Activated B cell treated with CpG ODN at 0.5 μM for 24 hours (primary cell): ENCODE measurements around the gene OR2J1. TPM values are rescaled to one million over a fixed set of nuclear protein-coding genes. Genes with fewer than 3 reads are reported as not detected.
"Not testable (repeated sequence)": the region's sequence is repeated elsewhere in the genome, so short reads cannot be mapped to it uniquely, and the experiment has no call there.

ENCODE experiments used
- ATAC-seq: fragments of 200-7000 bp; cut with Tn5 transposase; one replicate; pipeline ENCODE4 v1.10.0; 2021; ENCODE audit warnings: low read depth, mild to moderate bottlenecking, moderate library complexity
- CTCF ChIA-PET: fragments of 350-600 bp; sonication (Branson Sonifier 250); formaldehyde crosslinking; loops from one replicate; lab custom pipeline; 2021; ENCODE audit warnings: antibody characterized with exemption; lab: Charles Lee
- POLR2A ChIA-PET: fragments of 350-600 bp; sonication (Branson Sonifier 250); formaldehyde crosslinking; loops from one replicate; lab custom pipeline; 2021; ENCODE audit warnings: antibody characterized with exemption; lab: Charles Lee
- DNase-seq: peaks from one replicate; pipeline ENCODE4 v3.0.0; 2022
- H3K27ac Mint-ChIP-seq: one replicate; pipeline ENCODE4 v1.8.0; 2020; ENCODE audit warnings: mixed read lengths
- H3K27me3 Mint-ChIP-seq: one replicate; pipeline ENCODE4 v1.8.0; 2021; ENCODE audit warnings: mixed read lengths
- H3K36me3 Mint-ChIP-seq: one replicate; pipeline ENCODE4 v1.8.0; 2021; ENCODE audit warnings: low read depth, mixed read lengths
- H3K4me1 Mint-ChIP-seq: one replicate; pipeline ENCODE4 v1.8.0; 2021; ENCODE audit warnings: mixed read lengths
- H3K4me3 Mint-ChIP-seq: one replicate; pipeline ENCODE4 v1.8.0; 2020; ENCODE audit warnings: mild to moderate bottlenecking, mixed read lengths
- H3K9me3 Mint-ChIP-seq: one replicate; pipeline ENCODE4 v1.8.0; 2020; ENCODE audit warnings: mixed read lengths
- intact Hi-C: fragments of 100-400 bp; cut with micrococcal nuclease; formaldehyde crosslinking; loops from one replicate; pipeline ENCODE4 v1.15.1; 2024
- total RNA-seq: library from RNA; stranded (reverse); gene quantifications from 2 replicates; pipeline ENCODE4 v1.2.3, GENCODE V29; 2022
- TF ChIP-seq, protein P1 (sequence below): fragments of 200-600 bp; IDR thresholded peaks from one replicate; pipeline ENCODE4 v1.8.0; 2022; ENCODE audit warnings: antibody characterized with exemption, mild to moderate bottlenecking

The OR2J1 gene
- total RNA-seq, 1 donor from 2014 or later, result not detected

GRCh38 chr6:29112135-29112534 is 12.8 kb downstream of the OR2J1 start:
- ChIA-PET CTCF (interaction anchor here (0.7 kb wide), 1 partner anchor 275 kb away, joined by 3 read pairs; no protein-coding TSS in a partner anchor), POLR2A (no interaction called here)
- Mint-ChIP-seq H3K27ac (no peak overlapping the region), H3K27me3 (peaks cover 7% of the 10 kb centered on the region), H3K9me3 (no peaks in the 10 kb centered on the region), H3K4me3 (no peak overlapping the region), H3K4me1 (no peaks in the 10 kb centered on the region), H3K36me3 (no peaks in the 10 kb centered on the region)
- intact Hi-C loops, result no loop called here
- ATAC-seq, result no peak
- DNase-seq, result no peak
- TF ChIP-seq, protein P1, sequence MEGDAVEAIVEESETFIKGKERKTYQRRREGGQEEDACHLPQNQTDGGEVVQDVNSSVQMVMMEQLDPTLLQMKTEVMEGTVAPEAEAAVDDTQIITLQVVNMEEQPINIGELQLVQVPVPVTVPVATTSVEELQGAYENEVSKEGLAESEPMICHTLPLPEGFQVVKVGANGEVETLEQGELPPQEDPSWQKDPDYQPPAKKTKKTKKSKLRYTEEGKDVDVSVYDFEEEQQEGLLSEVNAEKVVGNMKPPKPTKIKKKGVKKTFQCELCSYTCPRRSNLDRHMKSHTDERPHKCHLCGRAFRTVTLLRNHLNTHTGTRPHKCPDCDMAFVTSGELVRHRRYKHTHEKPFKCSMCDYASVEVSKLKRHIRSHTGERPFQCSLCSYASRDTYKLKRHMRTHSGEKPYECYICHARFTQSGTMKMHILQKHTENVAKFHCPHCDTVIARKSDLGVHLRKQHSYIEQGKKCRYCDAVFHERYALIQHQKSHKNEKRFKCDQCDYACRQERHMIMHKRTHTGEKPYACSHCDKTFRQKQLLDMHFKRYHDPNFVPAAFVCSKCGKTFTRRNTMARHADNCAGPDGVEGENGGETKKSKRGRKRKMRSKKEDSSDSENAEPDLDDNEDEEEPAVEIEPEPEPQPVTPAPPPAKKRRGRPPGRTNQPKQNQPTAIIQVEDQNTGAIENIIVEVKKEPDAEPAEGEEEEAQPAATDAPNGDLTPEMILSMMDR, result no peak

- CTCF ChIA-PET, result not testable (repeated sequence)
Observed at GRCh38 chr6:29114964-29115363, 15.7 kb downstream of the OR2J1 start.

DNA sequence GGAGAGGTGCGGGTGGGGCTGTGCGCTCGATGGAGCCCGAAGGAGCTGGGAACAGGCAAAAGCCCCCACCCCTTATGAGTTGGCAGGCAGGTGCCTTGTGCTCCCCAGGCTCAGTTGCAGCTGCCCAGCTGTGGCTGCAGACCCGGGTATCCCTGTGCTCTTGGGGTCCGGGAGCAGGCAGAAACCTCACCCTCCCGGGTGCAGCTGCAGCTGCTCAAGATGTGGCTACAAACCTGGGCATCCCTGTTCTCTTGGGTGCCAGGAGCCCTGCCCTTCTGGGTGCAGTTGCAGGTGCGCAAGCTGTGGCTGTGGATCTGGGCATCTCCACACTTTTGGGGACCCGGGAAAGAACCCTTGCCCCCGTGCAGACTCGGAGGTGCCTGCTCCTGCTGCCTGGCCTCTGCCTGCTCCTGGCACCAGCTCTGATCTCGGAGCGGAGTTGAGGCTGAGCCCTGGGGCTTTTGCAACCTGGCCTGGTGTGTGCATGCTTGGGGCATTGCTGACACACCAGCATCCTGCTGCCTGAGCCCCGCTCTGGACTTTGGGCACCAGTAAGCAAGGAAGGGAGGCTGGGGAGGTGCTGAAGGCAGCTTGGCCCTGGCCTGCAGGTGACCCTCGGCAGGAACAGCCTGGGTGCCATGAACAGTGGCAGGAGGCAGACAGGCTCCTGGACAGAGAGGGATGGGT is 30.2 kb downstream of the OR2J1 start:
- intact Hi-C loops, result no loop called here
- Mint-ChIP-seq H3K9me3 (no peaks in the 10 kb centered on the region), H3K4me1 (no peaks in the 10 kb centered on the region), H3K4me3 (no peak overlapping the region), H3K27me3 (peaks cover 9% of the 10 kb centered on the region), H3K27ac (no peak overlapping the region), H3K36me3 (no peaks in the 10 kb centered on the region)
- ChIA-PET CTCF (no interaction called here), POLR2A (no interaction called here)
- DNase-seq (no peak), ATAC-seq (no peak)
- TF ChIP-seq, protein P1, result no peak

More at GRCh38 chr6:29114964-29115363, 15.7 kb downstream of the OR2J1 start:
- POLR2A ChIA-PET, H3K4me3 Mint-ChIP-seq, ATAC-seq, DNase-seq, H3K27ac Mint-ChIP-seq, intact Hi-C loops, H3K9me3 Mint-ChIP-seq, H3K4me1 Mint-ChIP-seq, H3K36me3 Mint-ChIP-seq: not testable (repeated sequence)
- H3K27me3 Mint-ChIP-seq, result peaks cover 11% of the 10 kb centered on the region

GRCh38 chr6:29130644-29131043 is 31.4 kb downstream of the OR2J1 start:
- no peaks in the 10 kb centered on the region for H3K4me1 Mint-ChIP-seq
- H3K9me3 Mint-ChIP-seq, result no peaks in the 10 kb centered on the region
- H3K4me3 Mint-ChIP-seq, result no peak overlapping the region
- no peak for DNase-seq
- H3K27ac Mint-ChIP-seq, result no peak overlapping the region
- peaks cover 15% of the 10 kb centered on the region for H3K27me3 Mint-ChIP-seq
- no peaks in the 10 kb centered on the region for H3K36me3 Mint-ChIP-seq
- intact Hi-C loops, result no loop called here
- no peak for ATAC-seq
- CTCF ChIA-PET, result no interaction called here
- POLR2A ChIA-PET, result no interaction called here
- TF ChIP-seq, protein P1, result no peak

- Mint-ChIP-seq H3K4me1 (no peaks in the 10 kb centered on the region), H3K27ac (no peak overlapping the region), H3K9me3 (no peaks in the 10 kb centered on the region), H3K27me3 (peaks cover 15% of the 10 kb centered on the region), H3K36me3 (no peaks in the 10 kb centered on the region), H3K4me3 (no peak overlapping the region)
- ATAC-seq (no peak), DNase-seq (no peak)
- CTCF ChIA-PET, result no interaction called here
- TF ChIP-seq, protein P1, result no peak
- intact Hi-C loops, result no loop called here
- POLR2A ChIA-PET, result no interaction called here
Observed at GRCh38 chr6:29131691-29132090, 32.4 kb downstream of the OR2J1 start.
